OCI-LY7 (cell line): ENCODE measurements around the gene SHLD1. TPM values are rescaled to one million over a fixed set of nuclear protein-coding genes. Genes with fewer than 3 reads are reported as not detected.
A peak's percentile ranks its signal among the peaks of the same experiment; 100 is the strongest.

Experiments used
- BruUV-seq: library from RNA; stranded (reverse); fragments of 400-500 nt; replicated peaks from 2 replicates; lab custom pipeline; 2021; lab: Mats Ljungman, UMichigan
- CTCF ChIA-PET: fragments of 300-600 bp; sonication (Branson Sonifier 250); formaldehyde crosslinking; loops from one replicate; lab custom pipeline; 2022; ENCODE audit warnings: antibody characterized with exemption; ENCODE audit not compliant: unreplicated experiment; lab: Charles Lee
- POLR2A ChIA-PET: fragments of 300-600 bp; sonication (Branson Sonifier 250); formaldehyde crosslinking; loops from one replicate; lab custom pipeline; 2022; ENCODE audit warnings: antibody characterized with exemption; lab: Charles Lee
- DNase-seq: peaks from one replicate; pipeline ENCODE4 v3.0.0-alpha.2; 2015; ENCODE audit warnings: low spot score
- H2AFZ ChIP-seq: fragments of 200-600 bp; sonication (generic), shearing (Covaris generic); 2 replicates; pipeline ENCODE4 v1.6.1; 2014; ENCODE audit warnings: mild to moderate bottlenecking, antibody characterized with exemption, low read length, moderate library complexity
- H3K27ac ChIP-seq: fragments of 200-600 bp; sonication (generic); 2 replicates; pipeline ENCODE4 v1.5.1; 2014; ENCODE audit warnings: mixed run types, low read depth, mild to moderate bottlenecking, moderate library complexity, low read length, inconsistent platforms; ENCODE audit not compliant: poor library complexity, severe bottlenecking
- H3K36me3 ChIP-seq: fragments of 200-600 bp; sonication (generic); 2 replicates; pipeline ENCODE4 v1.6.1; 2014; ENCODE audit warnings: mild to moderate bottlenecking, antibody characterized with exemption, low read length, moderate library complexity, mixed read lengths; ENCODE audit not compliant: insufficient read depth
- H3K4me1 ChIP-seq: fragments of 200-600 bp; sonication (generic); 2 replicates; pipeline ENCODE4 v1.5.1; 2014; ENCODE audit warnings: mild to moderate bottlenecking, low read length; ENCODE audit not compliant: insufficient read depth, poor library complexity, severe bottlenecking
- H3K4me2 ChIP-seq: fragments of 200-600 bp; sonication (generic); 2 replicates; pipeline ENCODE4 v1.6.1; 2014; ENCODE audit warnings: mild to moderate bottlenecking, low read length
- H3K4me3 ChIP-seq: fragments of 200-600 bp; sonication (generic); 2 replicates; pipeline ENCODE4 v1.5.1; 2014; ENCODE audit warnings: mild to moderate bottlenecking, low read depth, low read length; ENCODE audit not compliant: poor library complexity, severe bottlenecking
- H3K79me2 ChIP-seq: fragments of 200-600 bp; sonication (generic); 2 replicates; pipeline ENCODE4 v1.6.1; 2016; ENCODE audit warnings: low read depth, mild to moderate bottlenecking, low read length, moderate library complexity, mixed read lengths; ENCODE audit not compliant: insufficient read depth
- H3K9me2 ChIP-seq: fragments of 200-600 bp; sonication (generic); 2 replicates; pipeline ENCODE4 v1.6.1; 2016; ENCODE audit warnings: mild to moderate bottlenecking, low read length, mixed read lengths; ENCODE audit not compliant: insufficient read depth
- H3K9me3 ChIP-seq: fragments of 200-600 bp; sonication (generic); 2 replicates; pipeline ENCODE4 v1.6.1; 2014; ENCODE audit warnings: mild to moderate bottlenecking, mixed run types, low read length, mixed read lengths
- H4K20me1 ChIP-seq: fragments of 200-600 bp; sonication (generic); 2 replicates; pipeline ENCODE4 v1.6.1; 2014; ENCODE audit warnings: mild to moderate bottlenecking, antibody characterized with exemption, low read length, moderate library complexity, mixed read lengths; ENCODE audit not compliant: insufficient read depth
- EZH2phosphoT487 ChIP-seq: fragments of 200-600 bp; sonication (generic); IDR thresholded peaks from 2 replicates; pipeline ENCODE4 v1.6.1; 2018; ENCODE audit warnings: low read depth, borderline replicate concordance, mild to moderate bottlenecking, mixed run types, antibody characterized with exemption, low read length, moderate library complexity, mixed read lengths
- intact Hi-C: fragments of 100-400 bp; cut with micrococcal nuclease; formaldehyde crosslinking; loops from one replicate; pipeline ENCODE4 v1.10.0; 2022; ENCODE audit not compliant: unreplicated experiment
- total RNA-seq, 2 experiments: library from RNA; depleted of rRNA in 1 of 2; stranded (reverse); fragments of >200 nt in 1 of 2; shearing (Covaris generic) in 1 of 2; gene quantifications; 2 replicates each; pipeline ENCODE4 v1.2.3, GENCODE V29; 2014 to 2022
- TF ChIP-seq, protein P1 (sequence below): fragments of 200-600 bp; sonication (generic); conservative IDR thresholded peaks from 2 replicates; pipeline ENCODE4 v1.5.1; 2014; ENCODE audit warnings: mild to moderate bottlenecking, antibody characterized with exemption, low read length, moderate library complexity, mixed read lengths

SHLD1 gene
- total RNA-seq, 2 experiments from 2014 or later: 19.4 to 31.2 TPM

DNA sequence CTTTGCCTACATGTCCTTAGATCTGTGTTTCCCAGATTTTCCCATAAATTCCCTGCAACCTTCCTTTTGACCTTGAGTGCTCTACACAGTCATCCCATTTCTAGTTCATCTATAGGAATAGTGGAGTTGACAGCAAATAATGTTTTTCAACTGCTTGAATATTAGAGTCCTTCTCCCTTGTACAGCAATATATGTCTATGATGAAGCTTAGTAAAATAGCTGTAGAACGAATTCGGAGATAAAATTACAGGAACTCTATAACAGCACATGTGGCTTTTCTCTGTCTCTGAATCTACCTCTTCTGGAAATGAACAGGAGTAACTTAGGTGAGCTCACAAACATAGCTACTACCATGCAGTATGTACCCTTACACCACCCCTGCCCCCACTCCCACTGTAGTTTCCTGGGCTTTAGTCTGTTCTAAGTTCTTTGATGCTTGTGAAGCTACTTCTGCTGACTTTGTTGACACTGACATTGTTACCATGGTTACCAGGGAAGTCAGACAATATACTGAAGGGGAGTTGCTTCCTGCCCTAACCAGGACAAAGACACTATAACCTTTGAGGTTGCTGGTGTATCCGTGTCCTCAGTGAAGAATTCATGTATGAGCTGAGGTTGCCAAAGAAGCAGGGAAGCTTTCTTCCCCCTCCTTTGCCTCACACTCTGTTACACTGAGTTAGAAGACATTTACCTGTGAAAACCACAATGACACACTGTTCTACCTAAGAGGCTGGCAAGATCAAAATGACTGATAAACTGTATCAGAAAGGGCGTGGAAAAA, 35.8 kb upstream of the SHLD1 start:
- Histone ChIP-seq H2AFZ (peak overlapping the region; percentile 57), H3K9me2 (no peaks in the 10 kb centered on the region), H3K36me3 (no peaks in the 10 kb centered on the region), H3K4me1 (peaks cover 25% of the 10 kb centered on the region), H3K4me2 (peak overlapping the region; percentile 42), H3K4me3 (no peak overlapping the region), H3K79me2 (no peaks in the 10 kb centered on the region), H3K9me3 (no peaks in the 10 kb centered on the region), H3K27ac (no peak overlapping the region), H4K20me1 (no peaks in the 10 kb centered on the region)
- intact Hi-C loops: no loop called here
- no TSS peak for BruUV-seq
- no peak for TF ChIP-seq EZH2phosphoT487
- TF ChIP-seq, protein P1, sequence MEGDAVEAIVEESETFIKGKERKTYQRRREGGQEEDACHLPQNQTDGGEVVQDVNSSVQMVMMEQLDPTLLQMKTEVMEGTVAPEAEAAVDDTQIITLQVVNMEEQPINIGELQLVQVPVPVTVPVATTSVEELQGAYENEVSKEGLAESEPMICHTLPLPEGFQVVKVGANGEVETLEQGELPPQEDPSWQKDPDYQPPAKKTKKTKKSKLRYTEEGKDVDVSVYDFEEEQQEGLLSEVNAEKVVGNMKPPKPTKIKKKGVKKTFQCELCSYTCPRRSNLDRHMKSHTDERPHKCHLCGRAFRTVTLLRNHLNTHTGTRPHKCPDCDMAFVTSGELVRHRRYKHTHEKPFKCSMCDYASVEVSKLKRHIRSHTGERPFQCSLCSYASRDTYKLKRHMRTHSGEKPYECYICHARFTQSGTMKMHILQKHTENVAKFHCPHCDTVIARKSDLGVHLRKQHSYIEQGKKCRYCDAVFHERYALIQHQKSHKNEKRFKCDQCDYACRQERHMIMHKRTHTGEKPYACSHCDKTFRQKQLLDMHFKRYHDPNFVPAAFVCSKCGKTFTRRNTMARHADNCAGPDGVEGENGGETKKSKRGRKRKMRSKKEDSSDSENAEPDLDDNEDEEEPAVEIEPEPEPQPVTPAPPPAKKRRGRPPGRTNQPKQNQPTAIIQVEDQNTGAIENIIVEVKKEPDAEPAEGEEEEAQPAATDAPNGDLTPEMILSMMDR: no peak
- DNase-seq: peak; percentile 81
- POLR2A ChIA-PET: interaction anchor here (0.7 to 1.3 kb wide), 5 partner anchors 9 to 1937 kb away, joined by 3 to 9 read pairs (median 4); no protein-coding TSS in a partner anchor
- CTCF ChIA-PET: no interaction called here

DNA sequence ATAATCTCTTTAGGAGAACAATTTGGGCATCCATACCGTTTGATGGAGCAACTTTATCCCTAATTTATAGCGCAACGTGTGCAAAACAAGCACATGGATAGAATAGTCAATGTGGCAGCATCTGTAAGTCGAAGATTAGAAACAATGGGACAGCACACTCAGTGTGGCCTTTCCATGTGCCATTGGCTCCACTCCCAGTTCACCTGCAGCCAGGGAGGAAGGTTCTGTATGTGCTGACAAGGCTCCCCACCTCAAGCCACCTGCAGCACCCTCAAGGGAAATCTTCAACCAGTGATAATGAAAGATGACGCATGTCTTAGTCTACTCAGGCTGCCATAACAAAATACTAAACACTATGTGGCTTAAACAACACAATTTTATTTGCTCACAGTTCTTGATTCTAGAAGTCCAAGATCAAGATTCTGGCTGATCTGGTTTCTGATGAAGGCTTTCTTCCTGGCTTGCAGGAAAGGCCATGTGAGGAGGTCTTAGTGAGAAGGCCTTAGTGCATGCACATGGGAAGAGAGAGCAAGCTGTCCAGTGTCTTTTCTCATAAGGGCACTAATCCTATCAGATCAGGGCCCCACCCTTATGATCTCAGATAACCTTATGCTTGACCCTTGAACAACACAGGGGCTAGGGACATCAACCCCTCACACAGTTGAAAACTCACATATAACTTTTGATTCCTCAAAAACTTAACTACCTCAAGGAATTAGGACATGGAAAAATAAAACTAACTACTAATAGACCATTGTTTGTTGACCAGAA, 34.9 kb upstream of the SHLD1 start:
- DNase-seq: peak; percentile 39
- H3K4me3 ChIP-seq: no peak overlapping the region
- no peaks in the 10 kb centered on the region for H4K20me1 ChIP-seq
- peak overlapping the region; percentile 42 for H3K4me2 ChIP-seq
- no peaks in the 10 kb centered on the region for H3K36me3 ChIP-seq
- H3K4me1 ChIP-seq: peaks cover 33% of the 10 kb centered on the region
- peak overlapping the region; percentile 57; the same call in 1 of the 2 replicates for H2AFZ ChIP-seq
- TF ChIP-seq, protein P1: no peak
- no peak for TF ChIP-seq EZH2phosphoT487
- no peaks in the 10 kb centered on the region for H3K79me2 ChIP-seq
- intact Hi-C loops: no loop called here
- POLR2A ChIA-PET: interaction anchor here (1.2 to 2.3 kb wide), 3 partner anchors 9 to 19 kb away, joined by 3 to 9 read pairs (median 5); no protein-coding TSS in a partner anchor
- no peaks in the 10 kb centered on the region for H3K9me3 ChIP-seq
- H3K27ac ChIP-seq: no peak overlapping the region
- BruUV-seq: no TSS peak
- CTCF ChIA-PET: no interaction called here
- no peaks in the 10 kb centered on the region for H3K9me2 ChIP-seq
